NCI-H345 (cell line): ENCODE measurements around the gene TAAR6.
A peak's percentile ranks its signal among the peaks of the same experiment; 100 is the strongest.
"Not testable (repeated sequence)": the region's sequence is repeated elsewhere in the genome, so short reads cannot be mapped to it uniquely, and the experiment has no call there.

Experiments
- DNase-seq: peaks from one replicate; lab custom pipeline; 2025; lab: John Stamatoyannopoulos, UW

TAAR6 gene, protein sequence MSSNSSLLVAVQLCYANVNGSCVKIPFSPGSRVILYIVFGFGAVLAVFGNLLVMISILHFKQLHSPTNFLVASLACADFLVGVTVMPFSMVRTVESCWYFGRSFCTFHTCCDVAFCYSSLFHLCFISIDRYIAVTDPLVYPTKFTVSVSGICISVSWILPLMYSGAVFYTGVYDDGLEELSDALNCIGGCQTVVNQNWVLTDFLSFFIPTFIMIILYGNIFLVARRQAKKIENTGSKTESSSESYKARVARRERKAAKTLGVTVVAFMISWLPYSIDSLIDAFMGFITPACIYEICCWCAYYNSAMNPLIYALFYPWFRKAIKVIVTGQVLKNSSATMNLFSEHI

DNA sequence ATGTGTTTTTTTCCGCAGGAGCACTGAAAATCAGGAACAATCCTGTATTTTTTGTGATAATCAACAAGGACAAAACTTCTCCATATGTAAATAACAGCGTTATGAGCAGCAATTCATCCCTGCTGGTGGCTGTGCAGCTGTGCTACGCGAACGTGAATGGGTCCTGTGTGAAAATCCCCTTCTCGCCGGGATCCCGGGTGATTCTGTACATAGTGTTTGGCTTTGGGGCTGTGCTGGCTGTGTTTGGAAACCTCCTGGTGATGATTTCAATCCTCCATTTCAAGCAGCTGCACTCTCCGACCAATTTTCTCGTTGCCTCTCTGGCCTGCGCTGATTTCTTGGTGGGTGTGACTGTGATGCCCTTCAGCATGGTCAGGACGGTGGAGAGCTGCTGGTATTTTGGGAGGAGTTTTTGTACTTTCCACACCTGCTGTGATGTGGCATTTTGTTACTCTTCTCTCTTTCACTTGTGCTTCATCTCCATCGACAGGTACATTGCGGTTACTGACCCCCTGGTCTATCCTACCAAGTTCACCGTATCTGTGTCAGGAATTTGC is at the start of gene TAAR6:
TSS of gene TAAR6 (plus strand) at position 102 of the 557 bp plus-strand sequence. CDS start at position 102, 0 bp downstream.
- no peak for DNase-seq

DNA sequence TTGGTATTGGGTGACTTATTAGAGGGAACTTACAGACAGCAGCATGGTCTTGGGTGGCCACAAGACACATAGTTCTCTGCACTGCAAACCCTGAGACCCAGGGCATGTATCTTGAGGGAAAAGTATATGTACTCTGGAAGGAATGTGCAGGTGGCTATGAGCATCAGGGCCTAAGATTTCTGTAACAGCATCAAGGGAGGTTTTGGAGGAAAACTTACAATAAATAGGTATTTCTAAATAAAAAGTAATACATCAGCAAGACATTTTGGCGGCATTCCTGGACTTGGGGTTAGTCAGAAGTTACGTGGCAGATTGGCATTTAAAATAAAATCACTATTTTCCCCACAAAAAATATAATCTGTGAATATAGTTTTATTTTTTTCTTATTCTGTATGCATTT is 49.2 kb upstream of the TAAR6 start:
- DNase-seq: no peak

DNA sequence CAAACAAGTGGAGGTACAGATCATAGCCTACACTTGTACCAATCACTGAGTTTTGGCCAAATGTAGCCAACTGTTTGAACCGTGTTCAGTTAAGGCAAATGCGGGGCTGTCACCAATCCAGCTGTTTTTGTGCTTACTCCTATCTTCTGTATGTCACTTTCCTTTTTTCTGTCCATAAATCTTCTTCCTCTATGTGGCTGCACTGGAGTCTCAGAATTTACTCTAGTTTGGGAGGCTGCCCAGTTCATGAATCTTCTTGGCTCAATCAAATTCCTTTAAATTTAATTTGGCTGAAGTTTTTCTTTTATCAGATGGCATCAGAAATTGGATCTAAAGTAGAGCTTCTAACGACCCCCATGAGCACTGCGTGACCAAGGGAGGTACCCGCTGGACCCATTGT is 45.5 kb upstream of the TAAR6 start:
- DNase-seq: no peak

DNA sequence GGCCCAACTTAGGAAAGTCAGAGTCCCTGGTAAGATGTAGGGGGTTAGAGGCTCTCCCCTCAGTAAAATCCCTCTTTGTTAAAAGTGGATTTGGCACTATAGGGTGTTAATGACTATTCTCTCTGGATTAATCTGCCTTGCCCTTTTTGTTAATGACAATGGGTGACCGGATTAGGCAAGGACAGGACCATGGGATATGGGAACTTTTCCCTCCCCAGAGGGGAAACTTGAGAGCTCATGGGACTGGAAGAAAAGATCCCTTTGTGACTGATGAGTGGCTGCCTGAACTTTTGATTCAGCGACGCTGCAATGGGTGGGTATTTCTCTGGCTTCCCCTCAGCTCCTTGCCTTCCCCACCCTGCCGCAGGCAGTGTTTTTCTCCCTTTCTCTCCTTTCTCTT is 44.3 kb upstream of the TAAR6 start:
- no peak for DNase-seq

DNA sequence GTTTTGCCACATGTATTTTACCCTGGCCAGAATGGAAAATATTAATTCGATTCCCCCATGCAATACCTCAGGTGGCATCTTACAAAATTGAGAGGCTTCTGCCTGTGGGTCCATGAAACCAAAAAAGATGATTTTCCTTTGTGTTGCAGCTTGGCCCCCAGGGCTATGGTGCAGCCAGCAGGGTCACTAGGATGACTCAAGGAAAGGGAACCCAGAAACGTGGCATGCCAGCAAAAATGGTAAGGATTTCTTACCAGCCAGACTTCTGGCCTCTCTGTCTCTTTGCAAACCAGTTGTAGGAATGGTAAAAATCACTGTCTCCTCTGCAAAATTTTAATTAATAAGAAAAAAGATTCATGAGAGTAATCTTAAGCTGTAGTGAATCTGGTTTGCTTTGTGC is 43.7 kb upstream of the TAAR6 start:
- DNase-seq: no peak

DNA sequence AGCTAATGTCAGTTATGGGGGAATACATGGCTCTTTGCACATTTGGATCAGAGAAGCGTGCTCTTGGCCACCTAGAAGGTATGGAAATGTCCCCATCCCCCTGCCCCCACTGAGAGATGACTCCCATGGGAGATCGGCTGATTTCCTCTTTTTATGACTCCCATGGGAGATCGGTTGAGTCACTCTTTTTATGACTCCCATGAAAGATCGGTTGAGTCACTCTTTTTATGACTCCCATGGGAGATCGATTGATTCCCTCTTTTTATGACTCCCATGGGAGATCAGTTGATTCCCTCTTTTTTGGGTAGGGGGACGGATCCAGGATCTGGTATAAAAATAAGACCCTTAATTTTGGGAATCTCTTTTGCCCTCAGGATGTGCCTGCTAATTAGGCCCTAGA is 42.3 kb upstream of the TAAR6 start:
- peak; percentile 8 for DNase-seq

DNA sequence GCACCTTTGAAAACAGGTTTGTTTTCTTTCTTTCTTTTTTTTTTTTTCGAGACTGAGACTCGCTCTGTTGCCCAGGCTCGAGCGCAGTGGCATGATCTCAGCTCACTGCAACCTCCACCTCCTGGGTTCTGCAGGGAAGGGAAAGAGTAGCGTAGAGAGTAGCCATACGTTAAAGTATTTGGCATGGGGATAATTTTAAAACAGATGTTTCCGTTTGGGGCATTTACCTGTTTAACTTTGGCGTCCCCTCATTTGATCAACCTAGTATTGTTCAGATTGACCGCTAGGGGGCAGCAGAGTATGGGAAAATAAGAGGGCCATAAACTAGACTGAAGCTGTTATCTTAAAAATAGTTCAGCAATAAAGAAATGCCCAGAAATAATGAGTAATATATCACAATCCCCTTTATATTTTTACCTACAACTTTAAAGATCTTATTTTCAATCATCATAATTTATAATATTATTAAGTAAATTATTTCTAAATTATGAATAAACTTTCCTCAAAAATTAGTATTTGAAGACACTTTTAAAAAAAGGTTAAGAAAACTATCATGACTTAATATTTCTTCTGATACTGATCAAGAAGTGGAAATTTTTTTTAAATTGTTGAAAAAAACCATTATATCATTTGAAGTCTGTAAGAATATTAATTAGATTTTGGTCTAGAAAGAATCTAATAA is 39.7 kb upstream of the TAAR6 start:
- DNase-seq: peak; percentile 65

DNA sequence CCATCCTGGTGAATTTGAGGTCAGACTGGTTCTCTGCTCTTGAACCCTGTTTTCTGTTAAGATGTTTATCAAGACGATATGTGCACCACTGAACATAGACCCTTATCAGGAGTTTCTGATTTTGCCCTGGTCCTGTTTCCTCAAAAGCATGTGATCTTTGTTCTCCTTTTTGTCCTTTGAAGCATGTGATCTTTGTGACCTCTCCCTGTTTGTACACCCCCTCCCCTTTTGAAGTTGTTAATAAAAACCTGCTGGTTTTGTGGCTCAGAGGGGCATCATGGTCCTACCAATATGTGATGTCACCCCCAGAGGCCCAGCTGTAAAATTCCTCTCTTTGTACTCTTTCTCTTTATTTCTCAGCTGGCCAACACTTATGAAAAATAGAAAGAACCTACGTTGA is 35.6 kb upstream of the TAAR6 start:
- DNase-seq: not testable (repeated sequence)

DNA sequence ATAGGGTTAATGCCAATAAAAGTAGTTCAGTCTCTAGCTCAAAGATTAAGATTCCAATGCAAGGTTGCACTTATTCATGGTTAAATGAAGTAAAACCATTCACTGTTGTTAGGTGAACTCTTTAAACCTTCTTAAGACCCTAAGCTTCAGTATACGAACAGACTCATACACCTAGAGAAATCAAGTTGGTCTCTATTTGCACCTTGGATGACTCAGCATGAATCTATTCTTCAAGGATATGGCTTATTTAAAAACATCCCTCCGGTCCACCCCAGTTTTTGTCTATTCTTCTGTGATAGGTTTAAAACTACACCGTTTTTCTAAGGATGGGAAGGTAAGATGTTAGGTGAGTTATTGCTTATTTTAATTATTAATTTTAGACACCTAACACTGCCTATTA is 33.0 kb upstream of the TAAR6 start:
- no peak for DNase-seq

DNA sequence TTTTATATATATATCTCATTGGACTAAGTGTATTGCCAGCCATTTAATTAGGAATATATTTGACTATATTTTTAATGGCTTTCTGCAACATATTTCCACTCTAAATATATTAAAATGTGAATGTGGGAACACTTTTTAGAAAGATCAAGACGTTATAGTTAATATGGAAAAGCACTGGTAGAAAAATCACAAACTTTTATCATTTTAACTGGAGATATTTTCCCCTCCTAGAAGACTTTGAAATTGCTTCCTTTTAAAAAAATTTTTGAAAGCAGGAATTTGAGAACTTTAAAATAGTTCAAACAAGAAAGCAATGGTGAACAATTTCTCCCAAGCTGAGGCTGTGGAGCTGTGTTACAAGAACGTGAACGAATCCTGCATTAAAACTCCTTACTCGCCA is 32.1 kb upstream of the TAAR6 start, which contains the start of gene TAAR9:
TSS of gene TAAR9 (plus strand) at position 301 of the 400 bp plus-strand sequence. CDS start at position 314, 13 bp downstream.
- DNase-seq: no peak

DNA sequence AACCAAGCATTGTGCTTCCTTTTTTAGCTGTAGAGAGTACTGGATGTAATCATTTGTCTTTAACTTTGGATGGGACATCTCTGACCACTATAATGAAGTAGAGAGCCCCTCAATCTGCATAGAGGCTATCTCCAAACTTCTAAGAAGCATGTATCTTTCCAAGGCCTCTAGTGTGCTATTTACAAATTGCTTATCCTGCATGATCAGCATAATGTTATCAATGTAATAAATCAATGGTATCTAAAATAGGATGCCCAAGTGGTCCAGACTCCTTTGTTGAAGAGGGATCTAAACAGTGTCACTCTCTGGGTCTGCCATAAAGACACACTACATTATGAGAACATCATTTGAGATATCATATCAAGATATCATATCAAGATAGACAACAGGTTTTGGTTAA is 25.3 kb upstream of the TAAR6 start:
- no peak for DNase-seq

DNA sequence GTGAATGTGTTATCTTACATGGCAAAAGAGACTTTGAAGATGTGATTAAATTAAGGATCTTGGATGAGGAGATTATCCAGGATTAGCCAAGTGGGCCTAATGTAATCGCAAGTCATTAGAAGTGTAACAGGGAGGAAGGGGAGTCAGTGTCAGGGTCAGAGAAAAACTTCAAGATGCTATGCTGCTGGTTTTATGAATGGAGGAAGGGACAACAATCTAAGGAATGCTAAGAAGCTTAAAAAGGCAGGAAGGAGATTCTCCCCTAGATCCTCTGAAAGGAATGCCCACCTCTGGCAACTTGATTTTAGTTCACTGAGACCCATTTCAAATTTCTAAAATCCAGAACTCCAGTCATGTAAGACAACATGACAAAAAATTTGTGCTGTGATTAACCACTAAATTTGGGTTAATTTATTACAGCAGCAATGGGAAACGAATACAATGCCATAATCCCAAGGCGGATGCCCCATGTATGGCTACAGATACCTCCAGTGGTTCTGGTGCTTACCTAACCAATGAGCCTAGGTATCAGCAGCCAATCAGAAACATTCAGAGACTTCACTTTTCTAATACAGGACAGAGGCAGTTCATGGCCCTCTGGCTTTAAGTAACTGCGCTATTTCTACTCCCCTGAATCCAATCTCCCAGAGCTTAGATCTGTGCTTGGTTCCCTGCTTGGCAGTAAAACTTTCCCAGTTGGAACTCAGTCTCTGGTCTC is 21.2 kb upstream of the TAAR6 start:
- no peak for DNase-seq

DNA sequence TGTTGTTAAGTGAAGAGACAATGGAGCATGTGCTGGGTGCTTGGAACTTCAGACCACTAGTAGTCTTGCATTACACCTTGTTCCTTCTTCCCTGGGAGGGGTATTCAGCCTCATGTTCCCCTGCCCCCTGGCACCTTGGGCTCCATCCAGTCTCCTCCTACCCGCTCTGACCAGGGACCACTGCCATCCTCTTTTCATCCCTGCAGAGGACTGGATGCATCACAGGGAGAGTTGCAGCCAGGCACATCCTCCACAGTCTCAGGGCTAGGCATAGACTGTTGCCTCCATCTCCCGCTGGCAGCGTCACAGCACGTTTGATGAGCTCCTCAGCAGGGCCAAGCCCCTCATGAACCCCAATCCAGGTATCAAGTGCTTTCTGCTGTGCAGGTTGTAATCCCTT is 18.9 kb upstream of the TAAR6 start:
- no peak for DNase-seq

DNA sequence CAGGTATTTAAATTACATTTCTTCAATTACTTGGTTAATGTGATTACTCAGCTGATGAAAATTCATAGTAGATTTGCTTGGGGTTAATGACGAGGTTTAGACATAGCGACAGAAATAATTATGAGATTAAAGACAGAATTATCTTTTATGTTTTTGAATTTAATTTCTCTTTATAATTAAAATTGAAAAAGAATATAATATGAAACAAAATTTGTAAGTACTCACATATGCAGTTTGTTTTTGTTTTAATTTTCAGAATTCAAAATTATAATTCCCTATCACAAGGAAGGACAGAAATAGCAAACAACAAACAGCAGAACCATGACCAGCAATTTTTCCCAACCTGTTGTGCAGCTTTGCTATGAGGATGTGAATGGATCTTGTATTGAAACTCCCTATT is 17.8 kb upstream of the TAAR6 start, which contains the start of gene TAAR8:
TSS of gene TAAR8 (plus strand) at position 301 of the 400 bp plus-strand sequence. CDS start at position 322, 21 bp downstream.
- DNase-seq: no peak

DNA sequence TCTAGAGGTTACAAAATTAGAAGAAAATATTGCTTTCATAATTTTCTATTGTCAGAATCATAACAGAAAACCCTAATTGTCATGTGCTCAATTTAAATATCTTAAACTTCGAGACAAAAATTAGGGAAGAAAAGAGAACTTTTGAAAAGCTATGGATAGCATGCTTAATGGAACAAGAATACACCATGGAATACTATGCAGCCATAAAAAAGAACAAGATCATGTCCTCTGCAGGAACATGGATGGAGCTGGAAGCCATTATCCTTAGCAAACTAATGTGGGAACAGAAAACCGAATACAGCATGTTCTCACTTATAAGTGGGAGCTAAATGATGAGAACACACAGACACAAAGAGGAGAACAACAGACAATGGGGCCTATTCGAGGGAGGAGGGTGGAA is 10.0 kb upstream of the TAAR6 start:
- DNase-seq: not testable (repeated sequence)

DNA sequence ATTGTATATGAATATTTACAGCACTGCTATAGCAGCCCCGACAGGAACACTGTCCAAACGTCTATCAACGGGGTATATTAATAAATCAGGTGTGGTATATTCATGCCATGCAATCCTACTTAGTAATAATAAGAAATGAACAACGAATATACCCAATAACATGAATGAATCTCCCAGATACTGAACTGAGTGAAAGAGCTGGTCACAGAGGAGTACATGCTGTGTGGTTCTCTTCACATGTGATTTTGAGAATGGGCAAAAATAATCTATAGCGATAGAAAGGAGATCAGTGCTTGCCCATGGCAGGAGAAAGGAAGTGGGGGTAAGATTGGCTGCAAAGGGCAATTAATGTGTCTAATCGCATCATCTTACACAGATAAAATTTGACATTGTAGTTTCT is 3.7 kb upstream of the TAAR6 start:
- DNase-seq: no peak

DNA sequence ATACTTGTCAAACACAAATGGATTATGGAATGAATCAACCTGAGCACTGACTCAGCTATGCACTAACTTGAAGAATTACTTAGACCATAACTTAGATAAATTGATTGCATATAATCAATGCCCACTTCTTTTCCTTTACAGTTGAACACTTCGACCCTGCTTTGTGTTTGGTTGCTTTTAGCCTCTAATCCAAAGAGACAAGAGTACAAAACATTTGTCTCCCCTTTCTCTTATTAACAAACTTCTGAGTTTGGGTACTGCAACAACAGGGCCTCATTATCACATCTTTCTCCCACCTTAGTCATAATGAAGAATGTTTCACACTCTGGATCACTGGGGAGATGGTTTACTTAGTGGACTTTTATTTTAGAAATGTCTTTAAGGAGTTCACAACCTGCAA is 2.6 kb upstream of the TAAR6 start:
- no peak for DNase-seq

DNA sequence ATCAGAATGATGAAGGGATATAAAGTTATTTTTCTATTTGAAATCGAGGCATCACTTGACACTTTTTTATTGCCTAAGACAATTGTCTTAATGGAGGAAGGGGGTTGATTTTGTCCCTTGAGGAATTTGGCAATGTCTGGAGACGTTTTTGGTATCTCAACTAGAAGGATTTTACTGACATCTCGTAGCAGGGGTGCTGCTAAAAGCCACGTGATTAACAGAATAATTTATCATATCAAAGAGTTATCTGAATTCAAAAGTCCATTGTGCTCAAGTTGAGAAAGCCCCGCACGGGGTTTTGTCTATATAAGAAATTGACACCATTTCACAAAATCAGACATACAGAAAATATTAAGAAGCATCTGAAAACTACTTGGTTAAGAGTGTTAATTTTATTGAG is 1.5 kb upstream of the TAAR6 start:
- DNase-seq: no peak

DNA sequence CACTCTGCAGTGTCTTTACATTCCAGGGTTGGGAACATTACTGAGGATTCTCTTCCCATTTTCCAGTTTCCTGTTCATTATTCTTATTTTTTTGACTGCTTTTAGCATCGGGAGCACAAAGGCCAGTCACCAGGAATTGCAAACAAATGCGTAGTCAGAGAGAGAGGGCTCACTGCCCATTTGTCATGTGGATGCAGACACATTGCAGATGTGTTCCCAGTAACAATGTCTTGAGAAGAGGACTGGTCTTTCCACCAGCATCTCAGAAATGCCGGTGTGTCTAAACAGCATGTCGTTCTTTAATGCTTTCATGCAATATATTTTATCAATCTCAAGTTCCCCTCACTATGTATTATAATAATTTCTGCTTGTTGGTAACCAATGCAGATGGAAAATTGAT is 952 bp upstream of the TAAR6 start:
- no peak for DNase-seq

DNA sequence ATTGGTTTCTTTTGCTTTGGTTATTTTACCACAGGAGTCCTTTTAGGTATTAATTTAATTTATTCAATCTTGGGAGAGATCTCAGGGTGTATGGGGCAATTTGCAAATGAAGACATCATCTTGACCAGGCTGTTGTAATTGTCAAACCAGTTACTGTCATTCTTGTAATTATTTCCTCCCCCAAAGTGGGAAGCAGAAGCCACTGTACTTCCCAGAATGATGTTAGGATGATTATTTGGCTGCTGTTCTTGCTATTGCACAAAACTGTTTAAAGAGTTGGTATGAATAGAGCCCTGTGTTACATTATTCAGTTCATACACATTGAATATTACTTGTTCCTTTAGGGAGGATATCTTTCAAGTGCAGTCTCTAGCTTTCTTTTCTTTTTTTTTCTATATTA is 1.7 kb downstream of the TAAR6 start:
- no peak for DNase-seq

DNA sequence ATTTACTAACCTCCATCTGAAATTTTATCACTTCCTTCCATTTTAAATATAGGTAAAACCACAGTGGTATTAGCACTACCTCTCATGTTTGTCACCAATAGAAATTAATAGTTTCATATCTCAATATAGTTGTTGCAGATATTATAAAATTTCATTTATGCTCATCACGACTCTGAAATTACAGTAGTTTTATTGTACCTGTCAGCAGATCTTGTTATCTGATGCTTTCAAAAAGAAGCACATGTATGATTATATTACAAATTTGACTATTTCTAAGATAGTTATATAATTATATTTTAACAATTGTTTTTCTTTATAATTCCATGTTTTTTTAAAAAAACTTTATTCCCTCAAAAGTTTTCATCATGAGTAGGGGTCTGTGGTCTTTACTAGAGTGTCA is 14.6 kb downstream of the TAAR6 start:
- DNase-seq: no peak

DNA sequence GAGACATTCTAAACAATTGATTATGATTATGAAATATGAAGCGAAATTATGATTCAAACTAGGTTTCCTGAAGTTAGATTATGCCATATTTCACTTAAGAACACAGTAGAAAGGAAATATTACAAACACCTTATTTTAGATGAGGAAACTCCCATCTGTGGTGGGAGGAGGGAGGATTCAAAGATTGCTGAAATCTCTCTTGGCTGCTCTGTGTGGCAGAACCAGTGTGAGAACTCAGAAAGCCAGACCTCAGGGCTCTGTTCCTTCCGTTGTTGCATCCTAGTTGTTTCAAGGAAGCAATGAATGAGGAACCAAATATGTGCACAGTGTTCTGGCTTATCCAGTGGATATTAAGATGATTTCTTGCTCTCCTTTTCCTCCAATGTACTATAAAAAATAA is 17.3 kb downstream of the TAAR6 start:
- DNase-seq: no peak

DNA sequence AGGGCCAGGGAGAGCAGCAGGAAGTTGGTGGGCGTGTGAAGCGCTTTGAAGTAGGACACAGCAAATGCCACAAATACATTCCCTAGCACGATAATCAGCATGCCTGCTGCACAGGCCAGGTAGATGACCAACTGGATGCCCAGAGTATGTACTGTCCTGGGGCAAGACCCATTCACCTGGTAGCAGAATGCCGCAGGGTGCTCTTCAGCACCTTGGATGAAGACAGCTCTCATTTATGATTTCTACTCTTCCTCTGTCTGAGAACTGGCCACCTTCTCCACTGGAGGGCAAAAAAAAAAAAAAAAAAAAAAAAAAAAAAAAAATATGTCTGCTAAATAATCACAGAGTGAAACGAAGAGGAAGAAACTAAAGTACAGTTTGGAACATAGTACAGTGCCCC is 19.3 kb downstream of the TAAR6 start, which contains the start of gene TAAR5:
TSS of gene TAAR5 (minus strand) at position 288 of the 400 bp plus-strand sequence. CDS start at position 233, 55 bp downstream.
- DNase-seq: no peak
